Loucy (cell line): ENCODE measurements around the gene IQCE.

ENCODE experiments used
- CTCF ChIP-seq: fragments of 200-600 bp; sonication (generic); conservative IDR thresholded peaks from 2 replicates; pipeline ENCODE4 v1.5.1; 2014; ENCODE audit warnings: mild to moderate bottlenecking, antibody characterized with exemption, low read length
- EZH2phosphoT487 ChIP-seq: fragments of 200-600 bp; IDR thresholded peaks from 2 replicates; pipeline ENCODE4 v1.6.1; 2018; ENCODE audit warnings: antibody characterized with exemption, mild to moderate bottlenecking, moderate library complexity, borderline replicate concordance

GRCh38 chr7:2651336-2651735, 92.6 kb downstream of the IQCE start:
- TF ChIP-seq CTCF (no peak), EZH2phosphoT487 (no peak)
